HepG2 (cell line): ENCODE data around the gene NSMCE1. TPM values are rescaled to one million over a fixed set of nuclear protein-coding genes. Genes with fewer than 3 reads are reported as not detected.
A peak's percentile ranks its signal among the peaks of the same experiment; 100 is the strongest.

Source experiments
- AHDC1 ChIP-seq: sonication (generic); formaldehyde crosslinking; IDR thresholded peaks from 2 replicates; pipeline ENCODE4 v1.5.1; 2020; ENCODE audit warnings: mild to moderate bottlenecking, missing genetic modification reagents, borderline replicate concordance
- ARNTL ChIP-seq: sonication (generic); formaldehyde crosslinking; IDR thresholded peaks from 2 replicates; pipeline ENCODE4 v1.4.0; 2020; ENCODE audit warnings: mild to moderate bottlenecking, missing genetic modification reagents
- CCDC6 ChIP-seq: sonication (generic); formaldehyde crosslinking; IDR thresholded peaks from 2 replicates; pipeline ENCODE4 v1.8.1; 2022; ENCODE audit warnings: mild to moderate bottlenecking, missing genetic modification reagents, moderate library complexity
- DR1 ChIP-seq: sonication (generic); formaldehyde crosslinking; IDR thresholded peaks from 2 replicates; pipeline ENCODE4 v1.8.0; 2021; ENCODE audit warnings: mild to moderate bottlenecking, missing genetic modification reagents, inconsistent platforms
- ETS1 ChIP-seq: sonication (generic); formaldehyde crosslinking; IDR thresholded peaks from 2 replicates; pipeline ENCODE4 v1.4.0; 2020; ENCODE audit warnings: missing genetic modification reagents
- GZF1 ChIP-seq: sonication (generic); formaldehyde crosslinking; IDR thresholded peaks from 2 replicates; pipeline ENCODE4 v1.5.1; 2020; ENCODE audit warnings: mild to moderate bottlenecking, missing genetic modification reagents
- HDAC6 ChIP-seq: fragments of 200-600 bp; sonication (generic); IDR thresholded peaks from 2 replicates; pipeline ENCODE4 v1.7.0; 2017; ENCODE audit warnings: mild to moderate bottlenecking, antibody characterized with exemption, low read length, low read depth
- THAP9 ChIP-seq: sonication (generic); formaldehyde crosslinking; IDR thresholded peaks from 2 replicates; pipeline ENCODE4; 2020; ENCODE audit warnings: missing genetic modification reagents, mild to moderate bottlenecking, borderline replicate concordance
- ZBTB4 ChIP-seq: sonication (generic); formaldehyde crosslinking; IDR thresholded peaks from 2 replicates; pipeline ENCODE4 v1.4.0; 2020; ENCODE audit warnings: missing genetic modification reagents, mild to moderate bottlenecking, borderline replicate concordance
- ZNF160 ChIP-seq: sonication (generic); formaldehyde crosslinking; IDR thresholded peaks from 2 replicates; pipeline ENCODE4 v1.8.0; 2022; ENCODE audit warnings: mild to moderate bottlenecking, inconsistent platforms, missing genetic modification reagents
- ZNF264 ChIP-seq: sonication (generic); formaldehyde crosslinking; IDR thresholded peaks from 2 replicates; pipeline ENCODE4 v1.4.0; 2020; ENCODE audit warnings: missing genetic modification reagents
- ZNF296 ChIP-seq: sonication (generic); formaldehyde crosslinking; conservative IDR thresholded peaks from 2 replicates; pipeline ENCODE4 v1.5.0; 2020; ENCODE audit warnings: mild to moderate bottlenecking, missing genetic modification reagents
- ZNF30 ChIP-seq: sonication (generic); formaldehyde crosslinking; IDR thresholded peaks from 2 replicates; pipeline ENCODE4 v1.5.0; 2020; ENCODE audit warnings: mild to moderate bottlenecking, missing genetic modification reagents
- ZNF510 ChIP-seq: sonication (generic); formaldehyde crosslinking; IDR thresholded peaks from 2 replicates; pipeline ENCODE4 v1.4.0; 2020; ENCODE audit warnings: low read depth, mild to moderate bottlenecking, missing genetic modification reagents
- ZNF549 ChIP-seq: sonication (generic); formaldehyde crosslinking; IDR thresholded peaks from 2 replicates; pipeline ENCODE4 v1.5.0; 2020; ENCODE audit warnings: missing genetic modification reagents
- ZSCAN20 ChIP-seq: sonication (generic); formaldehyde crosslinking; IDR thresholded peaks from 2 replicates; pipeline ENCODE4 v1.4.0; 2020; ENCODE audit warnings: missing genetic modification reagents, mild to moderate bottlenecking, borderline replicate concordance
- polyA plus RNA-seq, 8 experiments: library from polyadenylated mRNA; depleted of rRNA in 3 of 8; stranded (reverse) in 7 of 8; unstranded in 1 of 8; fragments of >200 nt; fragmentation: Illumina TruSeq in 4 of 8; extraction: Trizol in 4 of 8; gene quantifications; 2 replicates each; pipeline versions ENCODE4 v1.2.1 to v1.2.3, GENCODE V29; 2011 to 2016; ENCODE audit warnings: low read depth in 4 of 8, missing spikeins in 1 of 8, mixed read lengths in 1 of 8; ENCODE audit not compliant: insufficient read depth in 1 of 8
- total RNA-seq, 5 experiments: library from RNA; depleted of rRNA; stranded (reverse); fragments of >200 nt; fragmentation: Illumina TruSeq; extraction: Trizol; gene quantifications; 2 replicates each; pipeline ENCODE4 v1.2.3, GENCODE V29; 2016; ENCODE audit warnings: low read depth in 1 of 5

NSMCE1 gene
- total and polyA plus RNA-seq, 2 of the 13 experiments (the other 11 are each of a cell fraction or from before 2014, with no cell fraction given) = 42.7 to 52.9 TPM

DNA sequence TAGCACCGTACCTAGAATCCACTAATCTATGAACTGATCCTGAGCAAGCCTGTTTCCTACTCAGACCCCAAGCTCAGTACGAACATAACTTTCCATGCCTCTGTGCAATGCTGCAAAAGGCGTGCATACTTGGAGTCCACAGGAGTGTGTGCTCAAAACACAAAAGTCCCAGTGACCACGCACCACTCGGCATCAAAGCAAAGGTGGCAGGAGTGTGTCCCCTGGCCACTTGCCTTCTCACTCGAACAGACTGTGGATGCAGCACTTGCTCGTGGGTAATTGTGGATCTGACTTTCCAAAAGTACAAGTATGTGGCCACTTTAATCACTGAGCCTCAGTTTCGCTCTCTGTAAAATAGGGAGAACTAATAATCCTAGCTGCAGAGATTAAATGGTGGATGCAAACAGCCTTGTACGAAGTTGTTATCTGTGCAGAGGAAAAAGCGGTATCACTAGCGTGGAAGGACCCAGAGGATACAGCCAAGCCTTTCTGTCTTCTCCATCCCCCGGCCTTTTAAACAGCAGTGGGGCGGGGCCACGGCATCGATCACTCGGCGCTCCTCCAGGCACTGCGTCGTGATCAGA, 65.6 kb downstream of the NSMCE1 start (continued):
- TF ChIP-seq ETS1 (CRISPR knock-in tag) = no peak
- TF ChIP-seq ZSCAN20 = 0 out of 2 replicates have a peak, but pooled peaks have one; percentile 46
- TF ChIP-seq GZF1 (CRISPR knock-in tag) = no peak
- TF ChIP-seq ZNF160 (CRISPR knock-in tag) = 0 out of 2 replicates have a peak, but pooled peaks have one; percentile 33
- peak; percentile 31; the same call in 1 of the 2 replicates for TF ChIP-seq ZNF264 (CRISPR knock-in tag)
- TF ChIP-seq ZNF30 (CRISPR knock-in tag) = 0 out of 2 replicates have a peak, but pooled peaks have one; percentile 0
- TF ChIP-seq THAP9 (CRISPR knock-in tag) = no peak
- TF ChIP-seq AHDC1 (CRISPR knock-in tag) = 0 out of 2 replicates have a peak, but pooled peaks have one; percentile 14
- no peak for TF ChIP-seq ZNF549 (CRISPR knock-in tag)
- no peak for TF ChIP-seq HDAC6
- TF ChIP-seq ZBTB4 (CRISPR knock-in tag) = no peak
- peak; percentile 30; the same call in 1 of the 2 replicates for TF ChIP-seq DR1 (CRISPR knock-in tag)
- no peak for TF ChIP-seq CCDC6 (CRISPR knock-in tag)
- no peak for TF ChIP-seq ZNF296 (CRISPR knock-in tag)
- TF ChIP-seq ZNF510 (CRISPR knock-in tag) = no peak
- peak; percentile 44; the same call in 1 of the 2 replicates for TF ChIP-seq ARNTL
